ENCODE data around the gene DEFB115.

DNA sequence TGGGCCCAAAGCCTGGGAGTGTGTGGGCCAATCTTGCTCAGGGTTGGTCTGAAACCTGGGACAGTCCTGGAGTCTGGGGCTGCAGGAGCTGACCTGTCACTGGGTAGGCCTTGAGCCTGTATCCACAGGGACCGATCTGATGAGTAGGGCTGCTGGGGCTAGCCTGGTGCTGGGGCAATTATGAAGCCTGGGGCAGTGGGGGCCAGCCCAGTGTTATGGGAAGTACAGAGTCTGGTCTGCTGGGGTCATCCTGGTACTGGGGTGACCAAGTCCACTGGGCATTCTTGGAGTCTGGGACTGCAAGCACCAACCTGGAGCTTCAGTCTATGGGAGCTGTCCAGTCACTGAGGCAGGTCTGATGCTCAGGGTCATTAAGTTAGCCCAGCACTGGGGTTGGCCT lies 20.7 kb downstream of the DEFB115 start:
- TF ChIP-seq, protein P1, sequence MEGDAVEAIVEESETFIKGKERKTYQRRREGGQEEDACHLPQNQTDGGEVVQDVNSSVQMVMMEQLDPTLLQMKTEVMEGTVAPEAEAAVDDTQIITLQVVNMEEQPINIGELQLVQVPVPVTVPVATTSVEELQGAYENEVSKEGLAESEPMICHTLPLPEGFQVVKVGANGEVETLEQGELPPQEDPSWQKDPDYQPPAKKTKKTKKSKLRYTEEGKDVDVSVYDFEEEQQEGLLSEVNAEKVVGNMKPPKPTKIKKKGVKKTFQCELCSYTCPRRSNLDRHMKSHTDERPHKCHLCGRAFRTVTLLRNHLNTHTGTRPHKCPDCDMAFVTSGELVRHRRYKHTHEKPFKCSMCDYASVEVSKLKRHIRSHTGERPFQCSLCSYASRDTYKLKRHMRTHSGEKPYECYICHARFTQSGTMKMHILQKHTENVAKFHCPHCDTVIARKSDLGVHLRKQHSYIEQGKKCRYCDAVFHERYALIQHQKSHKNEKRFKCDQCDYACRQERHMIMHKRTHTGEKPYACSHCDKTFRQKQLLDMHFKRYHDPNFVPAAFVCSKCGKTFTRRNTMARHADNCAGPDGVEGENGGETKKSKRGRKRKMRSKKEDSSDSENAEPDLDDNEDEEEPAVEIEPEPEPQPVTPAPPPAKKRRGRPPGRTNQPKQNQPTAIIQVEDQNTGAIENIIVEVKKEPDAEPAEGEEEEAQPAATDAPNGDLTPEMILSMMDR (IDR thresholded peaks at IDR 0.05; ENCODE audit: insufficient read depth, low read length), result no peak
- no peak for TF ChIP-seq POLR2AphosphoS5 (IDR thresholded peaks at IDR 0.05; ENCODE audit: low read depth)
